Endothelial cell of umbilical vein (primary cell): ENCODE measurements around the gene KLHL26. TPM values are rescaled to one million over a fixed set of nuclear protein-coding genes. Genes with fewer than 3 reads are reported as not detected.

Experiments used
- BruUV-seq: library from RNA; stranded (reverse); fragments of 400-500 nt; replicated peaks from 2 replicates; lab custom pipeline; 2021; lab: Mats Ljungman, UMichigan
- CTCF ChIA-PET: fragments of 300-600, 350-600 bp; sonication (Branson Sonifier 250); formaldehyde crosslinking; loops from one replicate; lab custom pipeline; 2021; ENCODE audit warnings: antibody characterized with exemption, inconsistent platforms; lab: Charles Lee
- POLR2A ChIA-PET: fragments of 300-600, 350-600 bp; sonication (Branson Sonifier 250); formaldehyde crosslinking; loops from one replicate; lab custom pipeline; 2021; ENCODE audit warnings: antibody characterized with exemption, inconsistent platforms; lab: Charles Lee
- DNase-seq: peaks from one replicate; pipeline ENCODE4 v3.0.0-alpha.2; 2011; ENCODE audit warnings: low read depth, low spot score
- FAIRE-seq: peaks from 2 replicates; lab custom pipeline; 2011; peaks lifted over from hg19 to GRCh38; lab: Jason Lieb, UNC
- H2AFZ ChIP-seq: 2 replicates; pipeline ENCODE4 v1.6.0; 2012; ENCODE audit warnings: low read depth, low read length, control low read depth, inconsistent platforms
- H3K27ac ChIP-seq: 2 replicates; pipeline ENCODE4 v1.5.1; 2011; ENCODE audit warnings: low read depth, mild to moderate bottlenecking, control low read depth, low read length, moderate library complexity; ENCODE audit not compliant: insufficient read depth
- H3K27me3 ChIP-seq, 2 experiments: 2 replicates each; pipeline versions ENCODE4 v1.6.0 to v1.6.1; 2011; ENCODE audit warnings: low read length in 2 of 2, mixed read lengths in 1 of 2; ENCODE audit not compliant: control insufficient read depth in 2 of 2, insufficient read depth in 2 of 2
- H3K36me3 ChIP-seq, 2 experiments: 2 replicates in 1 of 2; 3 replicates in 1 of 2; pipeline ENCODE4 v1.5.1; 2011; ENCODE audit warnings: low read length in 2 of 2, mild to moderate bottlenecking in 1 of 2, moderate library complexity in 1 of 2; ENCODE audit not compliant: control insufficient read depth in 2 of 2, insufficient read depth in 2 of 2; ENCODE audit errors: extremely low read depth in 1 of 2
- H3K4me1 ChIP-seq: 3 replicates; pipeline ENCODE4 v1.5.1; 2011; ENCODE audit warnings: mild to moderate bottlenecking, low read length; ENCODE audit not compliant: control insufficient read depth, insufficient read depth; ENCODE audit errors: extremely low read depth
- H3K4me2 ChIP-seq: 2 replicates; pipeline ENCODE4 v1.6.1; 2011; ENCODE audit warnings: low read length, control low read depth, mixed read lengths; ENCODE audit not compliant: insufficient read depth
- H3K4me3 ChIP-seq, 3 experiments: fragments of 200-600 bp in 1 of 3; sonication (generic), shearing (Covaris generic) in 1 of 3; replicated peaks in 1 of 3; 2 replicates each; pipeline ENCODE4 v1.5.1; 2011 to 2016; ENCODE audit warnings: control low read depth in 3 of 3, low read length in 3 of 3, mild to moderate bottlenecking in 2 of 3, inconsistent platforms in 1 of 3, low read depth in 1 of 3, moderate library complexity in 1 of 3; ENCODE audit not compliant: insufficient read depth in 1 of 3
- H3K79me2 ChIP-seq: 2 replicates; pipeline ENCODE4 v1.6.0; 2012; ENCODE audit warnings: low read length, inconsistent platforms; ENCODE audit not compliant: control insufficient read depth, insufficient read depth
- H3K9ac ChIP-seq: replicated peaks from 2 replicates; pipeline ENCODE3; 2011; ENCODE audit warnings: low read length, control low read depth; ENCODE audit not compliant: insufficient read depth; ENCODE audit errors: extremely low read depth
- H3K9me1 ChIP-seq: replicated peaks from 3 replicates; pipeline ENCODE4 v1.6.0; 2011; ENCODE audit warnings: mild to moderate bottlenecking, low read length; ENCODE audit not compliant: control insufficient read depth, insufficient read depth; ENCODE audit errors: extremely low read depth
- H3K9me3 ChIP-seq: replicated peaks from 2 replicates; pipeline ENCODE4 v1.5.1; 2012; ENCODE audit warnings: low read length, inconsistent platforms; ENCODE audit not compliant: control insufficient read depth, insufficient read depth
- H4K20me1 ChIP-seq: replicated peaks from 2 replicates; pipeline ENCODE3; 2011; ENCODE audit warnings: mild to moderate bottlenecking, low read length; ENCODE audit not compliant: control insufficient read depth, insufficient read depth; ENCODE audit errors: extremely low read depth
- CTCF ChIP-seq, 2 donors: IDR thresholded peaks; 1 replicate in 1 of 2; 2 replicates in 1 of 2; pipeline ENCODE4 v1.5.1; 2011; ENCODE audit warnings: low read length in 2 of 2, mild to moderate bottlenecking in 2 of 2, moderate library complexity in 2 of 2, control low read depth in 1 of 2, inconsistent platforms in 1 of 2, low read depth in 1 of 2; ENCODE audit not compliant: insufficient read depth in 1 of 2; ENCODE audit errors: extremely low read depth in 1 of 2
- EZH2 ChIP-seq: IDR thresholded peaks from 2 replicates; pipeline ENCODE4 v1.6.1; 2012; ENCODE audit warnings: borderline replicate concordance, low read depth, mild to moderate bottlenecking, moderate library complexity, low read length, inconsistent platforms; ENCODE audit not compliant: severe bottlenecking
- JUN ChIP-seq: IDR thresholded peaks from 2 replicates; pipeline ENCODE4 v1.6.1; 2011; ENCODE audit warnings: borderline replicate concordance, low read depth; ENCODE audit not compliant: insufficient read length, insufficient read depth
- POLR2AphosphoS5 ChIP-seq: IDR thresholded peaks from 2 replicates; pipeline ENCODE4 v1.6.1; 2012; ENCODE audit warnings: low read depth, mild to moderate bottlenecking, control low read depth, low read length, moderate library complexity; ENCODE audit not compliant: insufficient read depth
- dilution Hi-C: fragments of 300-500 bp; cut with MboI; formaldehyde crosslinking; loops from one replicate; pipeline ENCODE4 v1.15.0; 2019; ENCODE audit warnings: low sequenced_read_pairs; ENCODE audit not compliant: extremely low pct_ligation_motif_present
- intact Hi-C: fragments of 100-400 bp; cut with micrococcal nuclease; formaldehyde crosslinking; loops from one replicate; pipeline ENCODE4 v1.10.0; 2022
- polyA plus RNA-seq, 4 experiments: library from polyadenylated mRNA; depleted of rRNA in 3 of 4; stranded (reverse) in 3 of 4; unstranded in 1 of 4; fragments of >200 nt; gene quantifications; 2 replicates each; pipeline versions ENCODE4 v1.2.1 to v1.2.3, GENCODE V29; 2011 to 2012; ENCODE audit warnings: missing spikeins in 1 of 4
- total RNA-seq: library from RNA; stranded (reverse); gene quantifications from 2 replicates; pipeline ENCODE4 v1.2.3, GENCODE V29; 2021

KLHL26 gene
- total and polyA plus RNA-seq, 2 donors (not counting 3 experiments of a cell fraction or from before 2014, with no cell fraction given) = 2.4 to 6.2 TPM

- H3K4me2 ChIP-seq = no peak overlapping the region
Measured at GRCh38 chr19:18605546-18606280, 31.1 kb upstream of the KLHL26 start.

More at GRCh38 chr19:18605546-18606280, 31.1 kb upstream of the KLHL26 start:
- Histone ChIP-seq H3K27me3 (peaks cover 60 to 68% of the 10 kb centered on the region in 2 experiments), H3K27ac (no peak overlapping the region), H3K9ac (no peak overlapping the region), H4K20me1 (no peaks in the 10 kb centered on the region), H3K9me1 (no peaks in the 10 kb centered on the region), H3K4me1 (peaks cover 3% of the 10 kb centered on the region), H3K4me3 (no peak overlapping the region), H3K36me3 (no peaks in the 10 kb centered on the region), H3K9me3 (no peaks in the 10 kb centered on the region), H2AFZ (no peak overlapping the region), H3K79me2 (no peaks in the 10 kb centered on the region)
- BruUV-seq = no TSS peak
- POLR2A ChIA-PET = no interaction called here
- CTCF ChIA-PET = interaction anchor here (0.6 kb wide), 1 partner anchor 135 kb away, joined by 4 read pairs; no protein-coding TSS in a partner anchor
- intact Hi-C loops = no loop called here
- DNase-seq (no peak), FAIRE-seq (no peak)
- dilution Hi-C loops = no loop called here
- no peak for TF ChIP-seq CTCF (IDR thresholded peaks at IDR 0.05; ENCODE audit: extremely low read depth in 1 of 2, insufficient read depth in 1 of 2, low read depth in 1 of 2, low read length in 2 of 2)
- no peak for TF ChIP-seq POLR2AphosphoS5
- peak; percentile 96 for TF ChIP-seq EZH2
- no peak for TF ChIP-seq JUN
